Neural cell (in vitro differentiated cells): ENCODE measurements around the gene KMT5C. TPM values are rescaled to one million over a fixed set of nuclear protein-coding genes. Genes with fewer than 3 reads are reported as not detected.
A peak's percentile ranks its signal among the peaks of the same experiment; 100 is the strongest.

Experiments
- H2AFZ ChIP-seq: fragments of 200-600, 300-800 bp; sonication (generic), shearing (Covaris generic); 2 replicates; pipeline ENCODE4 v1.6.0; 2014; ENCODE audit warnings: low read depth, mild to moderate bottlenecking, antibody characterized with exemption, low read length, moderate library complexity
- H3F3A ChIP-seq: fragments of 200-600 bp; shearing (Covaris generic); 2 replicates; pipeline ENCODE4 v1.6.1; 2016; ENCODE audit warnings: mild to moderate bottlenecking, moderate library complexity, mixed read lengths, antibody characterized with exemption, low read length; ENCODE audit not compliant: insufficient read depth, poor library complexity, severe bottlenecking
- H3K27ac ChIP-seq: fragments of 200-600, 300-800 bp; sonication (generic), shearing (Covaris generic); 2 replicates; pipeline ENCODE4 v1.5.1; 2014; ENCODE audit warnings: mild to moderate bottlenecking, low read length, moderate library complexity
- H3K27me3 ChIP-seq: fragments of 300-800, 200-600 bp; sonication (generic), shearing (Covaris generic); 2 replicates; pipeline ENCODE4 v1.6.0; 2014; ENCODE audit warnings: mild to moderate bottlenecking, low read depth, low read length, moderate library complexity; ENCODE audit not compliant: insufficient read depth
- H3K36me3 ChIP-seq: fragments of 300-800, 200-600 bp; sonication (generic), shearing (Covaris generic); 2 replicates; pipeline ENCODE4 v1.5.1; 2014; ENCODE audit warnings: mild to moderate bottlenecking, antibody characterized with exemption, low read length, moderate library complexity; ENCODE audit not compliant: insufficient read depth
- H3K4me2 ChIP-seq: fragments of 300-800, 200-600 bp; sonication (generic), shearing (Covaris generic); 2 replicates; pipeline ENCODE4 v1.6.0; 2014; ENCODE audit warnings: mild to moderate bottlenecking, low read length
- H3K4me3 ChIP-seq: fragments of 300-800, 200-600 bp; sonication (generic), shearing (Covaris generic); 2 replicates; pipeline ENCODE4 v1.5.1; 2014; ENCODE audit warnings: mild to moderate bottlenecking, low read length, moderate library complexity
- H3K79me2 ChIP-seq: fragments of 200-600 bp; shearing (Covaris generic); replicated peaks from 2 replicates; pipeline ENCODE4 v1.6.0; 2014; ENCODE audit warnings: mild to moderate bottlenecking, low read length, moderate library complexity; ENCODE audit not compliant: insufficient read depth
- H3K9ac ChIP-seq: fragments of 300-800, 200-600 bp; sonication (generic), shearing (Covaris generic); 2 replicates; pipeline ENCODE4 v1.6.1; 2016; ENCODE audit warnings: mild to moderate bottlenecking, low read length, mixed read lengths
- H3K9me2 ChIP-seq: fragments of 200-600 bp; shearing (Covaris generic); 2 replicates; pipeline ENCODE4 v1.6.1; 2016; ENCODE audit warnings: mild to moderate bottlenecking, low read length, mixed read lengths; ENCODE audit not compliant: insufficient read depth
- H3K9me3 ChIP-seq: fragments of 200-600, 300-800 bp; sonication (generic), shearing (Covaris generic); 2 replicates; pipeline ENCODE4 v1.6.1; 2016; ENCODE audit warnings: mild to moderate bottlenecking, mixed run types, low read length, moderate library complexity, mixed read lengths
- H4K20me1 ChIP-seq: fragments of 200-600 bp; shearing (Covaris generic); 2 replicates; pipeline ENCODE4 v1.6.1; 2016; ENCODE audit warnings: mild to moderate bottlenecking, mixed run types; ENCODE audit not compliant: insufficient read depth
- EP300 ChIP-seq: fragments of 450-650 bp; conservative IDR thresholded peaks from 2 replicates; pipeline ENCODE4 v1.6.1; 2014; ENCODE audit warnings: antibody characterized with exemption, mild to moderate bottlenecking, moderate library complexity; ENCODE audit not compliant: poor library complexity, severe bottlenecking
- EZH2 ChIP-seq: fragments of 200-600, 300-800 bp; shearing (Covaris generic), sonication (generic); IDR thresholded peaks from 2 replicates; pipeline ENCODE4 v1.6.1; 2014; ENCODE audit warnings: antibody characterized with exemption, low read length, borderline replicate concordance, mild to moderate bottlenecking; ENCODE audit not compliant: insufficient read depth, poor library complexity, severe bottlenecking
- MXI1 ChIP-seq: fragments of 450-650 bp; conservative IDR thresholded peaks from 2 replicates; pipeline ENCODE4 v1.6.1; 2014; ENCODE audit warnings: antibody characterized with exemption, mild to moderate bottlenecking; ENCODE audit not compliant: poor library complexity, severe bottlenecking
- POLR2AphosphoS5 ChIP-seq: IDR thresholded peaks from 2 replicates; pipeline ENCODE4 v1.6.1; 2012
- RAD21 ChIP-seq: fragments of 450-650 bp; conservative IDR thresholded peaks from 2 replicates; pipeline ENCODE4 v1.6.1; 2014; ENCODE audit warnings: antibody characterized with exemption, mild to moderate bottlenecking, moderate library complexity
- SMC3 ChIP-seq: fragments of 450-650 bp; conservative IDR thresholded peaks from 2 replicates; pipeline ENCODE4 v1.6.1; 2014; ENCODE audit warnings: antibody characterized with exemption, mild to moderate bottlenecking, moderate library complexity; ENCODE audit not compliant: poor library complexity
- TAF1 ChIP-seq: IDR thresholded peaks from 2 replicates; pipeline ENCODE4 v1.6.1; 2012; ENCODE audit warnings: low read depth
- polyA plus RNA-seq: library from polyadenylated mRNA; depleted of rRNA; stranded (reverse); fragments of >200 nt; gene quantifications from 2 replicates; pipeline ENCODE4 v1.2.3, GENCODE V29; 2014
- TF ChIP-seq, protein P1 (sequence below): IDR thresholded peaks from 2 replicates; pipeline ENCODE4 v1.6.1; 2012; ENCODE audit warnings: borderline replicate concordance
- TF ChIP-seq, protein P2 (sequence below): fragments of 450-650 bp; IDR thresholded peaks from 2 replicates; pipeline ENCODE4 v1.5.1; 2014; ENCODE audit warnings: antibody characterized with exemption, mild to moderate bottlenecking, moderate library complexity; ENCODE audit not compliant: poor library complexity, severe bottlenecking

KMT5C gene
- polyA plus RNA-seq, 1 donor from 2014 or later = 50.9 TPM

DNA sequence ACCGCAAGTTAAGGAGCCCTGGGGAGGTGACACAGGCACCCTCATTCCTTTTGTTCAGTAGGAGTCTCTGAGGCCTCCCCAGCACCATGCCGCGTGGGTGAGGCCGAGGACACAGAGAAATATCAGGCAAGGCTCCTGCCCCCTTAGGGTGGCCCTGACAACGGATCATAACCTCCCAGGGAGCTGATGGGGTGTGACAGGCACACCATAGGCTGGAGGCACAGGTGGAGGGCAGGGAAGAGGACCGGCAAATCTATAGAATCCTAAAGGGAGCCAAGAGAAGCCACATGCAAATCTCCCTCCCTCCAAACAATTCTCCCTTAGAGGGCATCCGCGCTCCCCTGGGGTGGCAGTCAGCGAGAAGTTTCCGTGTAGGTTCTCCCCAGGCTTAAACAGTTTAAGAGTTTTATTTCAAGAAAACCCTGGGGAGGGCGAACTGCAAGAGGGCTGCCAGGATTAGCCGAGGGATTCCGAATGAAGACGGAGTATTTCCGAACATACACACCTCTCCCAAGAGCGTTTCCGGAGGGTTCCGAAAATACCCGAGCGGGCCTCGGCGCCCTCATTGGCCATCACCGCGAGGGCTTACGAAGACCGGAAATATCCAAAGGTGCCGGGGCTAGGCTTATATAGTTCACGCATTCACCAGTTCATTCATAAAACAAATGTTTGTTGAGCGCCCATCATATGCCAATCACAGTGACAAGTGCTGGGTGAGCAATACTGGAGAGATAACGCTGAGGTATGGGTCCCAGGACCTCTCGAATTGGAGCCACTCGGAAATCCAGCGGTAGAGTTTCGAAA, 45.4 kb downstream of the KMT5C start:
- Histone ChIP-seq H3K9me2 (no peaks in the 10 kb centered on the region), H3K79me2 (peaks cover 22% of the 10 kb centered on the region), H3F3A (no peaks in the 10 kb centered on the region), H3K9ac (peak overlapping the region; percentile 53), H2AFZ (peak overlapping the region; percentile 16), H3K4me2 (peak overlapping the region; percentile 42), H3K27ac (peak overlapping the region; percentile 86), H4K20me1 (peaks cover 21% of the 10 kb centered on the region), H3K9me3 (no peaks in the 10 kb centered on the region), H3K36me3 (no peaks in the 10 kb centered on the region), H3K4me3 (peak overlapping the region; percentile 88), H3K27me3 (peaks cover 3% of the 10 kb centered on the region)
- no peak for TF ChIP-seq TAF1
- TF ChIP-seq, protein P1, sequence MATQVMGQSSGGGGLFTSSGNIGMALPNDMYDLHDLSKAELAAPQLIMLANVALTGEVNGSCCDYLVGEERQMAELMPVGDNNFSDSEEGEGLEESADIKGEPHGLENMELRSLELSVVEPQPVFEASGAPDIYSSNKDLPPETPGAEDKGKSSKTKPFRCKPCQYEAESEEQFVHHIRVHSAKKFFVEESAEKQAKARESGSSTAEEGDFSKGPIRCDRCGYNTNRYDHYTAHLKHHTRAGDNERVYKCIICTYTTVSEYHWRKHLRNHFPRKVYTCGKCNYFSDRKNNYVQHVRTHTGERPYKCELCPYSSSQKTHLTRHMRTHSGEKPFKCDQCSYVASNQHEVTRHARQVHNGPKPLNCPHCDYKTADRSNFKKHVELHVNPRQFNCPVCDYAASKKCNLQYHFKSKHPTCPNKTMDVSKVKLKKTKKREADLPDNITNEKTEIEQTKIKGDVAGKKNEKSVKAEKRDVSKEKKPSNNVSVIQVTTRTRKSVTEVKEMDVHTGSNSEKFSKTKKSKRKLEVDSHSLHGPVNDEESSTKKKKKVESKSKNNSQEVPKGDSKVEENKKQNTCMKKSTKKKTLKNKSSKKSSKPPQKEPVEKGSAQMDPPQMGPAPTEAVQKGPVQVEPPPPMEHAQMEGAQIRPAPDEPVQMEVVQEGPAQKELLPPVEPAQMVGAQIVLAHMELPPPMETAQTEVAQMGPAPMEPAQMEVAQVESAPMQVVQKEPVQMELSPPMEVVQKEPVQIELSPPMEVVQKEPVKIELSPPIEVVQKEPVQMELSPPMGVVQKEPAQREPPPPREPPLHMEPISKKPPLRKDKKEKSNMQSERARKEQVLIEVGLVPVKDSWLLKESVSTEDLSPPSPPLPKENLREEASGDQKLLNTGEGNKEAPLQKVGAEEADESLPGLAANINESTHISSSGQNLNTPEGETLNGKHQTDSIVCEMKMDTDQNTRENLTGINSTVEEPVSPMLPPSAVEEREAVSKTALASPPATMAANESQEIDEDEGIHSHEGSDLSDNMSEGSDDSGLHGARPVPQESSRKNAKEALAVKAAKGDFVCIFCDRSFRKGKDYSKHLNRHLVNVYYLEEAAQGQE = no peak

DNA sequence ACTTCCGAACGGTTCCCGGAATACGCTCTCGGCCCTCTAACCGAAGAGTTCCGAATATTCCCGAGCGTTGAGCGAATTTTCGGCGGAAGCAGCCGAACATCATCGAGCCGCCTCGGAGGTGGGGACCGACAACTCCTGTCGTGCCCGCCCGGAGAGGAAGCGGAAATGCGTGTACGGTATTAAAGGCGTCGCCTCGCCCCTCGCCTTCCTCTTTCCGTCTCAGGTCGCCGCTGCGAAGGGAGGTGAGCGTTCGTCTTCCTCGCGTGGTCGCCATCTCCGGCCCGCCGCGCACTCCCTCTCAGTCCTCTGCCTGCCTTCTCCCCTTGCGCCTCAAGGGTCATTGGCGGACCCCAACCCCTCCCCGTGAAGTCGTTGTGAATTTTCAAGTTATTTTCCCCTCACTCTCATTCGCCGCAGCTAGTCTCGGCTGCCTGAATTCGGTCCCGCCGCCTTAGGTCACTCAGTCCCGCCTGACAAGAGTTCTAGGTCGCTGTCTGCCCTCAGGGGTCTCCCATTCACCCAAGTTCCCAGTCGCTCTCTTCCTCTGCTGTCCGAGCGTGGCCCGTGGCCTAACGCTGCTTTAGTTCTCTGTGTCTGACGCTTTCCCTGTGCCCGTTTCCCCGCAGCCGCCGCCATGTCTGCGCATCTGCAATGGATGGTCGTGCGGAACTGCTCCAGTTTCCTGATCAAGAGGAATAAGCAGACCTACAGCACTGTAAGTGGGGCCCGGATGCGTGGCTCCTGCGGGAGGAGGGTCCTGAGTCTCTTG, 46.2 kb downstream of the KMT5C start, which contains the start of gene RPL28:
Gene RPL28 (plus strand): TSS at position 209 of the 769 bp plus-strand sequence. CDS start 426 bp downstream, at position 635.
- peak within 1 kb of the TSS; percentile 16 for H2AFZ ChIP-seq
- H3K27ac ChIP-seq = peak within 1 kb of the TSS; percentile 86
- peak; percentile 60 for TF ChIP-seq RAD21
- TF ChIP-seq POLR2AphosphoS5 = peak; percentile 100
- TF ChIP-seq EZH2 = no peak
- TF ChIP-seq, protein P2, sequence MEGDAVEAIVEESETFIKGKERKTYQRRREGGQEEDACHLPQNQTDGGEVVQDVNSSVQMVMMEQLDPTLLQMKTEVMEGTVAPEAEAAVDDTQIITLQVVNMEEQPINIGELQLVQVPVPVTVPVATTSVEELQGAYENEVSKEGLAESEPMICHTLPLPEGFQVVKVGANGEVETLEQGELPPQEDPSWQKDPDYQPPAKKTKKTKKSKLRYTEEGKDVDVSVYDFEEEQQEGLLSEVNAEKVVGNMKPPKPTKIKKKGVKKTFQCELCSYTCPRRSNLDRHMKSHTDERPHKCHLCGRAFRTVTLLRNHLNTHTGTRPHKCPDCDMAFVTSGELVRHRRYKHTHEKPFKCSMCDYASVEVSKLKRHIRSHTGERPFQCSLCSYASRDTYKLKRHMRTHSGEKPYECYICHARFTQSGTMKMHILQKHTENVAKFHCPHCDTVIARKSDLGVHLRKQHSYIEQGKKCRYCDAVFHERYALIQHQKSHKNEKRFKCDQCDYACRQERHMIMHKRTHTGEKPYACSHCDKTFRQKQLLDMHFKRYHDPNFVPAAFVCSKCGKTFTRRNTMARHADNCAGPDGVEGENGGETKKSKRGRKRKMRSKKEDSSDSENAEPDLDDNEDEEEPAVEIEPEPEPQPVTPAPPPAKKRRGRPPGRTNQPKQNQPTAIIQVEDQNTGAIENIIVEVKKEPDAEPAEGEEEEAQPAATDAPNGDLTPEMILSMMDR = peak; percentile 8
- TF ChIP-seq TAF1 = peak; percentile 100
- TF ChIP-seq, protein P1 = peak; percentile 98
- TF ChIP-seq MXI1 = peak; percentile 89
- TF ChIP-seq SMC3 = peak; percentile 66
- TF ChIP-seq EP300 = no peak
- peaks cover 3% of the 10 kb centered on the region for H3K27me3 ChIP-seq
- no peaks in the 10 kb centered on the region for H3K9me2 ChIP-seq
- H3K9me3 ChIP-seq = no peaks in the 10 kb centered on the region
- H3K4me2 ChIP-seq = peak within 1 kb of the TSS; percentile 98
- peak within 1 kb of the TSS; percentile 88 for H3K4me3 ChIP-seq
- peak within 1 kb of the TSS; percentile 92 for H3K9ac ChIP-seq
- H3K36me3 ChIP-seq = no peaks in the 10 kb centered on the region
- H3F3A ChIP-seq = no peaks in the 10 kb centered on the region
- H4K20me1 ChIP-seq = peaks cover 21% of the 10 kb centered on the region
- peaks cover 22% of the 10 kb centered on the region for H3K79me2 ChIP-seq
